Middle frontal gyrus (tissue), 1 donor: ENCODE results near the gene PNN.
"Not testable (repeated sequence)": the region's sequence is repeated elsewhere in the genome, so short reads cannot be mapped to it uniquely, and the experiment has no call there.

Source experiments
- DNase-seq: peaks from one replicate; pipeline ENCODE4 v3.0.0-alpha.2; 2015; ENCODE audit warnings: low spot score; ENCODE audit errors: extremely low spot score

PNN gene

DNA sequence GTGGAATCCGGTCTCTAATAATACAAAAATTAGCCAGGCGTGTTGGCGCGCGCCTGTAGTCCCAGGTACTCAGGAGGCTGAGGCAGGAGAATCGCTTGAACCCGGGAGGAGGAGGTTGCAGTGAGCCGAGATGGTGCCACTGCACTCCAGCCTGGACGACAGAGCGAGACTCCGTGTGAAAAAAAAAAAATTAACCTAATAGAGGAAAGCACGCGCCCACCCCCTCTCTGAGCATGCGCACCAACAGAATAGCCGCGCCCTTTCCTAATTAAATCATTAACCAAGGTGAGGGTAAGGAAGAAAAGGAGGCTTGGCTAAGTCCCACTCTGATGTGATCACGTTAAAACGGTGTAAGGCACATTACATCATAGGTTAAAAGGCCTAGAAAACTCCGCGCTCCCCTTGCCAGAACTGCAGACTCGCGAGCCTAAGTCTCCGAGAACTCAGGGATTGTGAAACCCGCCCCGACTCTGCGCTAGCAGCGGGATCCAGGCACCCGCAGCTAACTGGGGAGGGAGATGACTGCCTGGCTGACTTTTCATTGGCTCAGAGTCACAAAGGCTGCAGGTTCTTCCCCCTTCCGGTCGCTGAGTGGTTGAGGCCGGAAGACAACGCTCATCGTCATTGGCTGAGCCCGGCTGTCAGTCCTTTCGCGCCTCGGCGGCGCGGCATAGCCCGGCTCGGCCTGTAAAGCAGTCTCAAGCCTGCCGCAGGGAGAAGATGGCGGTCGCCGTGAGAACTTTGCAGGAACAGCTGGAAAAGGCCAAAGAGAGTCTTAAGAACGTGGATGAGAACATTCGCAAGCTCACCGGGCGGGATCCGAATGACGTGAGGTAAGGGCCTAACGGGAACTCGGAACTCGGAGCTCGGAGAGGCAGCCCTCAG lies at the start of gene PNN:
PNN (plus strand) TSS at position 695 of the 885 bp plus-strand sequence; CDS start at position 721, 26 bp downstream.
- DNase-seq = peak; percentile 98

DNA sequence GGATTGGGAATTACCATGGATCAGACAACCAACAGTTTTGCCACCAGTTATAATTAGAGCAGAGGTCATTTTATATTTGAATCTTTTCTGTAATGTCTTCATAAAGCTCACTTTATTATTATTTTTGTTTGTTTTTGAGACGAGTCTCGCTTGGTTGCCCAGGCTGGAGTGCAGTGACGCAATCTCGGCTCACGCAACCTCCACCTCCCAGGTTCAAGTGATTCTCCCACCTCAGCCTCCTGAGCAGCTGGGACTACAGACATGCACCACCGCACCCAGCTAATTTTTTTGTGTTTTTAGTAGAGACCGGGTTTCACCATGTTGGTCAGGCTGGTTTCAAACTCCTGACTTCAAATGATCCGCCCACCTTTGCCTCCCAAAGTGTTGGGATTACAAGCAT lies 37.2 kb upstream of the PNN start:
- not testable (repeated sequence) for DNase-seq

DNA sequence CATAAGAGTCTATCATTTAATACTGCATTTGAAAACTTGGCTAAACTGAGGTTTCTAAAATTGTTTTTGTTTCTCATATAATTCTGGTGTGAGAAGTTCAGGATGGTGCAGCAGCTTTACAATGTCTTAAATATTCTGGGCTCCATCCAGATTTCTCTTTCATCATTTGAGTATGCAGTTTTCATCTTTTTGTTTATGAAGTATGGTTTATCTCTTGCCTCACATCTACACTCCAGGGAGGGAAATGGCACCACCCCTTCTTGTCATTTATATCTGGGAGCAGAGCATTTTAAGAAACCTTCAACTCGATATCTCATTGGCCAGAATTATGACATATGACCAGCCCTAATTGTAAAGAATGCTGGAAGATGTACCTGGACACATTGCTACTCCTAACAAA lies 36.6 kb upstream of the PNN start:
- DNase-seq = no peak

DNA sequence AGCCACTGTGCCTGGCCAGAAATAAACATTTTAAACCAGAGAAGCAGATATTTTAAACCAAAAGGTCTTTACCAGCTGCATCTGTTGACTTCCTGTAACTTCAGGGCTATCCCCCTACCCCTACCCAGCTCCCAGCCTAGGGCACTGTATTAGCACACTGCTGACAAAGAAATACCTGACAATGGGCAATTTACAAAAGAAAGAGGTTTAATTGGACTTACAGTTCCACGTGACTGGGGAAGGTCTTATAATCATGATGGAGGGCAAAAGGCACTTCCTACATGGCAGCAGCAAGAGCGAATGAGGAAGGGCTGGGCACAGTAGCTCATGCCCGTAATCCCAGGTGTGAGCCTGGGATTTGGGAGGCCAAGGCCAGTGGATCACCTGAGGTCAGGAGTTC lies 34.9 kb upstream of the PNN start:
- DNase-seq = no peak

DNA sequence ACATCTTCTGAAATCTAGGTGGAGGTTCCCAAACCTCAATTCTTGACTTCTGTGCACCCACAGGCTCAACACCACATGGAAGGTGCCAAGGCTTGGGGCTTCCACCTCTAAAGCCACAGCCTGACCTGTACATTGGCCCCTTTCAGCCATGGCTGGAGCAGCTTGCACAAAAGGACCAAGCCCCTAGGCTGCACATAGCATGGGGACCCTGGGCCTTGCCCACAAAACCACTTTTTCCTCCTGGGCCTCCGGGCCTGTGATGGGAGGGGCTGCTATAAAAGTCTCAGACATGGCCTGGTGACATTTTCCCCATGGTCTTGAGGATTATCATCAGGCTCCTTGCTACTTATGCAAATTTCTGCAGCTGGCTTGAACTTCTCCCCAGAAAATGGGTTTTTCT lies 33.4 kb upstream of the PNN start:
- DNase-seq = not testable (repeated sequence)

DNA sequence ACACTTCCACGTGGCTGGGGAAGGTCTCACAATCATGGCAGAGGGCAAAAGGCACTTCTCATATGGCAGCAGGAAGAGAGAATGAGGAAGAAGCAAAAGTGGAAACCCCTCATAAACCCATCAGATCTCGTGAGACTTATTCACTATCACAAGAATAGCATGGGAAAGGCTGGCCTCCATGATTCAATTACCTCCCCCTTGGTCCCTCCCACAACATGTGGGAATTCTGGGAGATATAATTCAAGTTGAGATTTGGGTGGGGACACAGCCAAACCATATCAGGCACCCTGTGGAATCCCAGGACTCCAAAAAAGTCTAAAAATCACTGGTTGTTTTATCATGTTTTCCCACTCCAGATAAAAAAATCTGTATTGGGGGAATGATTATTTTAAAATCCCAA lies 31.8 kb upstream of the PNN start:
- DNase-seq = not testable (repeated sequence)

DNA sequence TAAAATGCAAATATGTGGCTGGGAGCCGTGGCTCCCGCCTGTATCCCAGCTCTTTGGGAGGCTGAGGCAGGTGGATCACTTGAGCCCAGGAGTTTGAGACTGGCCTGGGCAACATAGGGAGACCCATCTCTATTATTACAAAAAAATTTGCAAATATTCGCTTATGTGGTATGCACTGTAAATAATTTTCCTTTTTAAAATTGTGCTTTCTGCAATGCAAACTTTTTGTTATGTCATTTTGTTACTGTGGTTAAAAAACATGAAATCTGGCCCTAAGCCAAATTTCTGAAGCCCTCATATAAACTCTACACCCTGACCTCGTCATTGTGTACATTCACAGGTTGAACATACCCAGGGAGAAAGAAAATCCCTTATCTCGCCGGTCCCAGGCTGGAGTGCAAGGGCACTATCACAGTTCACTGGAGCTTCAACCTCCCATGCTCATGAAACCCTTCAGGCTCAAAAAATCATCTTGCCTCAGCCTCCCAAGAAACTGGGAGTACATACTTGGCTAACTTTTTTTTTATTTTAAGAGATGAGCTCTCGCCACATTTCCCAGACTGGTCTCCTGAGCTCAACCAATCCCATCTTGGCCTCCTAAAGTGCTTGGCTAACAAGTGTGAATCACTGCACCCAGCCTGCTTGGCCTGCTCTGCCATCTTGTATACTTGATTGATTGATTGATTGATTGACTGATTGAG lies 29.6 kb upstream of the PNN start:
- DNase-seq = no peak

DNA sequence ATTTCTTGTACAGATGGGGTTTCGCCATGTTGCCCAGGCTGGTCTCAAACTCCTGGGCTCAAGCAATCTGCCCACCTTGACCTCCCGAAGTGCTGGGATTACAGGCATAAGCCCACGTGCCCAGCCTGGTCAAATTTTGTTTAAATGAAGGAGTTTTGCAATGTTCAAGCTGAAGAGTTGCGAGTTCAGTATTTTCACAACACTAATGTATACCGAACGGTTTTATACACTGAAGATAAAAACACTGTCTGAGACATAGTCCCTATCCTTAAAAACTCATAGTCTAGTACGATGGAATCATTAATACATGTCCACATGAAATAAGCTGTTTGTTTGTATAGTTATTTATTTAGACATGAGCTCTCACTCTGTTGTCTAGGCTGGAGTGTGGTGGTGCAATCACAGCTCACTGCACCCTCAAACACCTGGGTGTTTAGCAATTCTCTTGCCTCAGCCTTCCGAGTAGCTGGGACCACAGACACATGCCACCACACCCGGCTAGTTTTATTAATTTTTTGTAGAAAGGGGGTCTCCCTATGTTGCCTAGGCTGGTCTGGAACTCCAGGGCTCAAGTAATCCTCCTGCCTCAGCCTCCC lies 20.4 kb upstream of the PNN start:
- no peak for DNase-seq

DNA sequence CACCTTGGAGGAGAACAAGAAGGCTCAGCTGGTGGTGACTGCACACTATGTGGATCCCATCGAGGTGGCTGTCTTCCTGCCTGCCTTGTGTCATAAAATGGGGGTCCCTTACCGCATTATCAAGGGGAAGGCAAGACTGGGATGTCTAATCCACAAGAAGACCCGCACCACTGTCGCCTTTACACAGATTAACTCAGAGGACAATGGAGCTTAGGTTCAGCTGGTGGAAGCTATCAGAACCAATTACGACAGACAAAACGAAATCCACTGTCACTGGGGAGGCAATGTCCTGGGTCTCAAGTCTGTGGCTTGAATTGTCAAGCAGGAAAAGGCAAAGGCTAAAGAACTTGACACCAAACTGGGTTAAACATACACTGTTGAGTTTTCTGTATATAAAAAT lies 17.6 kb upstream of the PNN start:
- DNase-seq = no peak

DNA sequence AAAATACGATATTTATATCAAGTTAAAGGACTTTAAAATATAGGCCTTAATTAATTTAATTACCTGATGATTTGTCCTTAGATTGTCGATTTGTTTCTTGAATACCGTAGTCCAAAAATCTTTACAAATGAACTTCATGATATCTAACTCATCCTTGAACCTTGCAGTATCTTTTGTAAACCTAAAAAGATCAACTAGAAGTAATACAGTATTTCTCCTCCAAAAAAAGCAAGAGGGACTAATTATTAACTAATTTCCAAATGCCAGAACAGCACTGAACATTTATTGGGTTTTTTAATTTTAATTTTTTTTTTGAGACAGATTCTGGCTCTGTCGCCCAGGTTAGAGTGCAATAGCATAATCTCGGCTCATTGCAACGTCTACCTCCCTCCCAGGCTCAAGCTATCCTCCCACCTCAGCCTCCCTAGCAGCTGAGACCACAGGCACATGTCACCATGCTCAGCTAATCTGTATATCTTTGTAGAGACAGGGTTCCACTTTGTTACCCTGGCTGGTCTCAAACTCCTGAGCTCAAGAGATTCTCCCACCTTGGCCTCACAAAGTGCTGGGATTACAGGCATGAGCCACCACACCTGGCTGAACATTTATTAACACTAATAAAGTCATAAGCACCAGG lies 16.7 kb upstream of the PNN start:
- DNase-seq = no peak

DNA sequence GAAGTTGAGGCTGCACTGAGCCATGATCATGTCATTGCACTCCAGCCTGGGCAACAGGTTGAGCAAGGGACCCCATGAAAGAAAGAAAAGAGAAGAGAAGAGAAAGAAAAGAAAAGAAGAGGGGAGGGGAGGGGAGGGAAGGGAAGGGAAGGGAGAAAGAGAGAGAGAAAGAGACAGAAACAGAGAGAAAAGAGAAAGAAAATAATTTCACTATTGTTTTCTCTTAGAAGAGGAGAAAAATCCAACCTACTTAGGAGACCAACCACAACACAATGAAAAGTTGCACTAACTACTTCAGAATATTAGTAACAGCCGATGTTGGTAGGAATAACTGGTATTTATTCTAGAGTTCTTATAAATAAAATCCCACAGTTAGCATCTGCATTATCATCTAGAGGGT lies 14.6 kb upstream of the PNN start:
- no peak for DNase-seq

DNA sequence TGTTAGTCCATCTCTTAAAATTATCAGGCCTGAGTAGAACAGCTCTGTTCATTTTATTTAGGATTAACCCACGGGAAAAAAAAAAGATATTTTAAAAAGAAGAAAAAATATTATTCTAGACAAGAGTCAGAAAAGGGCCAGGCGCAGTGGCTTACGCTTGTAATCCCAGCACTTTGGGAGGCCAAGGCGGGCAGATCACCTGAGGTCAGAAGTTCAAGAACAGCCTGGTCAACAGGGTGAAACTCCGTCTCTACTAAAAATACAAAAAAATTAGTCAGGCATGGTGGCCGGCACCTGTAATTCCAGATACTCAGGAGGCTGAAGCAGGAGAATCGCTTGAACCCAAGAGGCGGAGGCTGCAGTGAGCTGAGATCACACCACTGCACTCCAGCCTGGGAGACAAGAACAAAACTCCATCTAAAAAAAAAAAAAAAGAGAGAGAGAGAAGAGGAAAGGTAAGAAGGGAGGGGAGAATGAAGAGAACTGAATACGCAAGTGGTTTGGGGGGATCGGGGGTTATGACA lies 7.2 kb upstream of the PNN start:
- not testable (repeated sequence) for DNase-seq

DNA sequence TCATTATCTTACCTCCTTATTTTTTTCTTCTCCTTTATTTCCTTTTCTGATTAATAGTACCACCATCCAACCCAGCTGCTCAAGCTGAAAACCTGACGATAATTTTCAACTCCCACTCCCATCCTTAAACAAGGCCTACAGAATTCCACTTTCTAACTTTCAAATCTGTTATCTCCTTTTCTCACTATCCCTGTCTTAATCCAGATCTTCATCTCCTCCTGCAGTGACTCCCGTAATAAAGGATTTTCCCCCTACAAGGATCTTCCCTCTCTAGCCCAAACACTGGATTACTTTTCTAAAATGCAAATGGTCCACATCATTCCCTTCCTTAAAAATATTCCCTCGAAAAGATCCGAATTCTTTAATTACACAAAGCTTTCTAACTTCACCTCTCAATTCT lies 6.5 kb upstream of the PNN start:
- no peak for DNase-seq

DNA sequence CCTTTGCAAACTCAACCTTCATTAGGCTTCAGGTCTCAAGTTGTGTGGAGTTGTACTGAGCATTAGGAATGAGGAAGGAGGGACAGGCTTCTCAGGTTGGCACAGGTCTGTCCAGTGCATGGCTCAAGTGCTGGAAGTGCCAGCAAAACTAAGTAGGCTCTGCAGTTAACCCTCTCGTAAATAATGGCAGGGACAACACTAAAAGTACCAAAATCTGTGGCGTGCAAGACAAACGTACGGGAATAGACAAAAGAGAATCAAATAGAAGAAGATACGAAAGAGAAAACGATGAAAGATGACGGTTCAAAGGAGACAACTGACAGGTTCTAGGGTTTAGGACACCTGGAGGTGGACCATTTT lies 5.5 kb upstream of the PNN start:
- no peak for DNase-seq

DNA sequence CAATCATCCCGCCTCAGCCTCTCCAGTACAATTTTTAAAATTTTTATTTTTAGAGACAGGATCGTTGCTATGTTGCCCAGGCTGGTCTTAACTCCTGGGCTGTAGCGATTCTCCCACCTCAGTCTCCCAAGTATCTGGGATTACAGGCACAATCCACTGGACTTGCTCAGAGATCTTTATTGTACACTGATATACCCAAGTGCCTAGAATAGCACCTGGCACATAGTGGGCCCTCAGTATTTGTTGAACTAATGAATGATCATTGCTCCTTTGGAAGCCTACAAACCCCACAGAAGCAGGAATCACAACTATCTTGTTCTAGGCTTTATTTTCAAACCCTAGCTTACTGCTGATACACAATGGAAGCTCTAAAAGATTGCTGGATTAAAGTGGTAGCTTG lies 1.9 kb upstream of the PNN start:
- DNase-seq = no peak

DNA sequence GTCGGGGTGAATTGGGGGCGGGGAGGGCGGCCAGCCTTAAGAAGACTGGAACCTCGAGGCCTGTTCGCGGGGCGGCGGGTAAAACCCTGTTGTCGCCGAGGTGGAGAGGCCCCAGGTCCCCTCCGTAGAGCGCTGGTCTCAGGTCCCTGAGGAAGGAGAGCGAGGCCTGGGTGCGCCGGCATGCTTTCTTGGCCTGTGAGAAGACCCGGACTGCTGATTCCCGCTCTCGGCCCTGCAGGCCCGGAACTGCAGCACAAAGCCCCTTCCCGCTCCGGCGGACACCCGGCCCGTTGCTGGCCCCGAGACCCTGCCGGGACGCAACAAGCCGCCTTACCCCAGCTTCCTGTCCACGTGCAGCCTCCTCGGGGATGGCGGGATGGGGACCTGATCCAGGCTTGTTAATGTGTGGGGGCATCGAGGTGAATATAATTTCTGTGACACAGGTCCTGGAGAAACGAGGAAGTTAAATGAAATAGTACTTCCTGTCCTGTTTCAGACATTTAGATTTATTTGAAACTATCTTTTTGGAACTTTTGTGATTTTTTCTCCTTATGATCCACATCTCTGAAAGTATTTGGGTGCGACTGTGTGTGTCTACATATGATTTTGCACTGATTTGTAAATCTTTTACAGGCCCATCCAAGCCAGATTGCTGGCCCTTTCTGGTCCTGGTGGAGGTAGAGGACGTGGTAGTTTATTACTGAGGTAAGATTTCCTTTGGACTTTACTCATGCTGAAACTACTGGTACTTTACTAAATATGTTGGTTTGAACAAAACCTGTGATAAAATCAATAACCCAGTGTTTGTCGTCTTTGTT lies 600 bp downstream of the PNN start:
- no peak for DNase-seq

DNA sequence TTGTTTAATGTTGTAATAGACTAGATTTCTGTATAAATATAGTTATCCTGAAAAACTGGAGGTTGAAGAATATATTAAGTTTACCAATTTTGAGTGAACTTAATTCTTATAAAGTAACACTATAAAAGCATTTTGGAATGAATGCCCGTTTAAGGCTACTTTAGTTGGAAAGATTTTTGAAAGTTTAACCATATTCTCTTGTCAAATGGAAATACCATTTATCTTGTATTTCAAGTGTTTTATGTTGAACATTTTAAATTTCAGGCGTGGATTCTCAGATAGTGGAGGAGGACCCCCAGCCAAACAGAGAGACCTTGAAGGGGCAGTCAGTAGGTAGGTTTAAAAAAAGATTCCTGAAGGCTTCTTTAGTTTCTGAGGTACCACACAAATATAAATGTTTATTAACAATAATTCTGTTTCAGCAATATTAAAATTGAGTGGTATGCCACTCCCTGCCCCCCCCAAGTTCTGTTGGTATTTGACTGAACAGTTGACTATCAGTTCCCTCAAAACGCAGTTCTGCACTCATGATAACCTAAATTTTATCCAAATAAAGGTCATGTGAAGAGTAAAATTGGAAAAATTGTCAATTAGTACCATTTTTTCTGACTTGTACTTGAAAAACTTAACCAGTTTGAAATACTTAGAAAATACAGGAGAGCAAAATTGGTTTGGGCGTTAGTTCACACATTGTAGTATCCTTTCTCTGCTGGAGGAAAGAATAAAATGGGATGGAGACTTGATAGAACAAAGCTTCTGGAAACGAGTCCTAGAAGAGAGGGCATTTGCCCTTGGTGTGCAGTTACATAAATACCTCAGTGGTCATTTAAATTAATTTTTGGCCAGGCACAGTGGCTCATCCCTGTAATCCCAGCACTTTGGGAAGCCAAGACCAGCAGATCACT lies 1.5 kb downstream of the PNN start:
- DNase-seq = no peak

DNA sequence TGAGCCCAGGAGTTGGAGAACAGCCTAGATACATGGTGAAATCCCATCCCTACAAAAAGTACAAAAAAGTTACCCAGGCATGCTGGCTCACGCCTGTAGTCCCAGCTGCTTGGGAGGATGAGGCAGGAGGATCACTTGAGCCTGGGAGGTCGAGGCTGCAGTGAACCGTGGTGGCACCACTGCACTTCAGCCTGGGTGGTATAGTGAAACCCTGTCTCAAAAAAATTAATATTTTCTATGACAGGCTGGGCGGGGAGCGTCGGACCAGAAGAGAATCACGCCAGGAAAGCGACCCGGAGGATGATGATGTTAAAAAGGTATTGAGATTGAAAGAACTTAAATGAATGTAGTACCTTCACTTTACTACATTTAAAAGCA lies 2.1 kb downstream of the PNN start:
- no peak for DNase-seq

DNA sequence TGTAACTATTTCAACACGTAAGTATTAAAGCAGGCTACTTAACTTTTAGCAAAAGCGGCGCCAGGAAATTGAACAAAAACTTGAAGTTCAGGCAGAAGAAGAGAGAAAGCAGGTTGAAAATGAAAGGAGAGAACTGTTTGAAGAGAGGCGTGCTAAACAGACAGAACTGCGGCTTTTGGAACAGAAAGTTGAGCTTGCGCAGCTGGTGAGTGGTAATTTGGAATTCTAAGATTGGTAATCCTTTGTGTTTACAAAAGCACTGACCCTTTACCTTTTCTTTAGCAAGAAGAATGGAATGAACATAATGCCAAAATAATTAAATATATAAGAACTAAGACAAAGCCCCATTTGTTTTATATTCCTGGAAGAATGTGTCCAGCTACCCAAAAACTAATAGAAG lies 4.0 kb downstream of the PNN start:
- no peak for DNase-seq

DNA sequence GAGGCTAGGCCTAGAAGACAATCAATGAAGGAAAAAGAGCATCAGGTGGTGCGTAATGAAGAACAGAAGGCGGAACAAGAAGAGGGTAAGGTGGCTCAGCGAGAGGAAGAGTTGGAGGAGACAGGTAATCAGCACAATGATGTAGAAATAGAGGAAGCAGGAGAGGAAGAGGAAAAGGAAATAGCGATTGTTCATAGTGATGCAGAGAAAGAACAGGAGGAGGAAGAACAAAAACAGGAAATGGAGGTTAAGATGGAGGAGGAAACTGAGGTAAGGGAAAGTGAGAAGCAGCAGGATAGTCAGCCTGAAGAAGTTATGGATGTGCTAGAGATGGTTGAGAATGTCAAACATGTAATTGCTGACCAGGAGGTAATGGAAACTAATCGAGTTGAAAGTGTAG lies 5.5 kb downstream of the PNN start:
- no peak for DNase-seq
